Measurements from ENCODE around the gene MUTYH. TPM values are rescaled to one million over a fixed set of nuclear protein-coding genes. Genes with fewer than 3 reads are reported as not detected.
A peak's percentile ranks its signal among the peaks of the same experiment; 100 is the strongest.

Gene MUTYH
- total and polyA plus RNA-seq, 2 of the 8 experiments (the other 6 are each of a cell fraction or from before 2014, with no cell fraction given): 51.9 to 65.7 TPM

DNA sequence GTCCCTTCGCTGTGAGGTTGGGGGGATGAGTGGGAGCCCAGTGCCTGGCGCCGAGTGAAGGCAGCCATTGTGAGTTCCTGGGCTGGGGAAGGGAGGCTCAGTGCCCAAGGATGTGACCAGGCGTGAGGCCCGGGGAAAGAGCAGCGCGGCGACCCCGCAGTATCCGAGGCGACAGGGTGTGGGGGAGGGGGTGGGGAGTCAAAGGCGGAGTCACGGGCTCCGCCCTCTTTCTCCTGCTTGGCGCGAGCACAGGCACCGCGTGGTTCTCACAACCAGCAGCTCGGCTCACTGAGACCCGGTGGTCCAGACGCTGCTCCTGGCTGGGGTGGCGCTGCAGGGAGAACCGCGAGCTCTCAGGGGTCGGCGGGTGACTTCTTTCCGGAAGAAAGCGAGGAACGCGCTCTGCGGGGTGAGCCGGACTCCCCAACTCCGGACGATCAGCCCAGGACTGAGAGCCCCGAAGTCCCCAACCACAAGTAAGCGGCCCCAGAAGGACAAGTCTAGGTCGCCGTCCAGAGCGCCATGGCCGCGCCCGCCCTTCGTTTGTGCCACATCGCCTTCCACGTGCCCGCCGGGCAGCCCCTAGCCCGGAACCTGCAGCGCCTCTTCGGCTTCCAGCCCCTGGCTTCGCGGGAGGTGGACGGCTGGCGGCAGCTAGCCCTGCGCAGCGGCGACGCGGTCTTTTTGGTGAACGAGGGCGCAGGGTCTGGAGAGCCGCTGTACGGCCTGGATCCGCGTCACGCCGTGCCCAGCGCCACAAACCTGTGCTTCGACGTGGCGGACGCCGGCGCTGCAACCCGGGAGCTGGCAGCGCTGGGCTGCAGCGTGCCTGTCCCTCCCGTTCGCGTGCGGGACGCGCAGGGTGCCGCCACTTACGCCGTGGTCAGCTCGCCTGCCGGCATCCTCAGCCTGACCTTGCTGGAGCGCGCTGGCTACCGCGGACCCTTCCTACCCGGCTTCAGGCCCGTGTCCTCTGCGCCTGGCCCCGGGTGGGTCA, 13.3 kb downstream of the MUTYH start, which contains the start of gene HPDL (continued):
- TF ChIP-seq SIN3A (conservative IDR thresholded peaks at IDR 0.05 in 1 of 2, IDR thresholded peaks at IDR 0.05 in 1 of 2; ENCODE audit: low read depth in 1 of 2, low read length in 2 of 2) (peak; percentile 75 to 92; a peak in 3 of 4 replicates), YY1 (IDR thresholded peaks at IDR 0.05; ENCODE audit: low read depth, low read length) (peak; percentile 84), CTBP2 (IDR thresholded peaks at IDR 0.05; ENCODE audit: borderline replicate concordance, insufficient read depth, insufficient read length, low read length) (no peak), SP2 (IDR thresholded peaks at IDR 0.05; ENCODE audit: low read length) (no peak), RNF2 (IDR thresholded peaks at IDR 0.05; ENCODE audit: borderline replicate concordance, low read depth, low read length, missing control alignments, poor library complexity, severe bottlenecking) (peak; percentile 33), EZH2 (IDR thresholded peaks at IDR 0.05; ENCODE audit: low read depth, low read length, severe bottlenecking) (no peak), SP4 (IDR thresholded peaks at IDR 0.05; ENCODE audit: low read length) (no peak), EP300 (IDR thresholded peaks at IDR 0.05; ENCODE audit: borderline replicate concordance in 1 of 2, low read depth in 2 of 2, low read length in 2 of 2) (peak in 1 of 2 experiments; percentile 15; a peak in 1 of 3 replicates), CHD2 (IDR thresholded peaks at IDR 0.05; ENCODE audit: low read length) (peak; percentile 65), GTF2F1 (IDR thresholded peaks at IDR 0.05; ENCODE audit: borderline replicate concordance, low read depth, low read length) (0 out of 2 replicates have a peak, but pooled peaks have one; percentile 39), POLR2A (IDR thresholded peaks at IDR 0.05; ENCODE audit: control extremely low read depth in 1 of 2, low read depth in 2 of 2, low read length in 2 of 2) (peak; percentile 77 to 100), EGR1 (IDR thresholded peaks at IDR 0.05; ENCODE audit: borderline replicate concordance, low read depth, low read length) (peak; percentile 41; the same call in 1 of the 2 replicates), POU5F1 (IDR thresholded peaks at IDR 0.05; ENCODE audit: low read depth, low read length) (no peak), ZNF274 (IDR thresholded peaks at IDR 0.05; ENCODE audit: borderline replicate concordance, extremely low read depth, low read length) (no peak), HDAC6 (IDR thresholded peaks at IDR 0.05; ENCODE audit: low read depth, low read length) (no peak), ASH2L (IDR thresholded peaks at IDR 0.05; ENCODE audit: low read length) (peak; percentile 83), SIRT6 (IDR thresholded peaks at IDR 0.05; ENCODE audit: low read length) (no peak), JUND (IDR thresholded peaks at IDR 0.05; ENCODE audit: low read length) (no peak), KDM4A (IDR thresholded peaks at IDR 0.05; ENCODE audit: low read depth, low read length, severe bottlenecking) (peak; percentile 29)
- TF ChIP-seq, protein P1, sequence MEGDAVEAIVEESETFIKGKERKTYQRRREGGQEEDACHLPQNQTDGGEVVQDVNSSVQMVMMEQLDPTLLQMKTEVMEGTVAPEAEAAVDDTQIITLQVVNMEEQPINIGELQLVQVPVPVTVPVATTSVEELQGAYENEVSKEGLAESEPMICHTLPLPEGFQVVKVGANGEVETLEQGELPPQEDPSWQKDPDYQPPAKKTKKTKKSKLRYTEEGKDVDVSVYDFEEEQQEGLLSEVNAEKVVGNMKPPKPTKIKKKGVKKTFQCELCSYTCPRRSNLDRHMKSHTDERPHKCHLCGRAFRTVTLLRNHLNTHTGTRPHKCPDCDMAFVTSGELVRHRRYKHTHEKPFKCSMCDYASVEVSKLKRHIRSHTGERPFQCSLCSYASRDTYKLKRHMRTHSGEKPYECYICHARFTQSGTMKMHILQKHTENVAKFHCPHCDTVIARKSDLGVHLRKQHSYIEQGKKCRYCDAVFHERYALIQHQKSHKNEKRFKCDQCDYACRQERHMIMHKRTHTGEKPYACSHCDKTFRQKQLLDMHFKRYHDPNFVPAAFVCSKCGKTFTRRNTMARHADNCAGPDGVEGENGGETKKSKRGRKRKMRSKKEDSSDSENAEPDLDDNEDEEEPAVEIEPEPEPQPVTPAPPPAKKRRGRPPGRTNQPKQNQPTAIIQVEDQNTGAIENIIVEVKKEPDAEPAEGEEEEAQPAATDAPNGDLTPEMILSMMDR (IDR thresholded peaks at IDR 0.05; ENCODE audit: control extremely low read depth in 1 of 3, insufficient read depth in 1 of 3, low read depth in 1 of 3, low read length in 3 of 3): no peak
